HFFc6 (cell line): ENCODE measurements around the gene ZNF568. TPM values are rescaled to one million over a fixed set of nuclear protein-coding genes. Genes with fewer than 3 reads are reported as not detected.

Experiments
- DNase-seq: peaks from one replicate; pipeline ENCODE4 v3.0.0-alpha.2; 2018
- H3K27ac Mint-ChIP-seq: 2 replicates; pipeline ENCODE4 v1.8.0; 2020; ENCODE audit warnings: mild to moderate bottlenecking, mixed read lengths
- H3K27me3 Mint-ChIP-seq: 2 replicates; pipeline ENCODE4 v1.8.0; 2021; ENCODE audit warnings: mild to moderate bottlenecking, moderate library complexity, mixed read lengths; ENCODE audit not compliant: insufficient read depth
- H3K36me3 Mint-ChIP-seq: 2 replicates; pipeline ENCODE4 v1.8.0; 2021; ENCODE audit warnings: low read depth, mixed read lengths
- H3K4me1 Mint-ChIP-seq: 2 replicates; pipeline ENCODE4 v1.8.0; 2020; ENCODE audit warnings: low read depth, mixed read lengths
- H3K4me3 Mint-ChIP-seq: 2 replicates; pipeline ENCODE4 v1.8.0; 2020; ENCODE audit warnings: mild to moderate bottlenecking, moderate library complexity, mixed read lengths
- H3K9me3 Mint-ChIP-seq: 2 replicates; pipeline ENCODE4 v1.8.0; 2020; ENCODE audit warnings: mild to moderate bottlenecking, mixed read lengths
- total RNA-seq, 6 experiments: library from RNA; stranded (reverse); fragmentation: NEBNext Ultra II Directional; extraction: Animal tissue kit (Norgen Biotek cat#: 25700); gene quantifications; 2 replicates in 1 of 6; 3 replicates in 5 of 6; pipeline ENCODE4 v1.2.3, GENCODE V29; 2021
- TF ChIP-seq, protein P1 (sequence below): fragments of 200-600 bp; sonication (generic); IDR thresholded peaks from 2 replicates; pipeline ENCODE4 v1.5.0; 2021; ENCODE audit warnings: antibody characterized with exemption, mild to moderate bottlenecking

Gene ZNF568
- total RNA-seq, 6 experiments from 2014 or later, result 6.6 to 8.4 (median 6.9) TPM

DNA sequence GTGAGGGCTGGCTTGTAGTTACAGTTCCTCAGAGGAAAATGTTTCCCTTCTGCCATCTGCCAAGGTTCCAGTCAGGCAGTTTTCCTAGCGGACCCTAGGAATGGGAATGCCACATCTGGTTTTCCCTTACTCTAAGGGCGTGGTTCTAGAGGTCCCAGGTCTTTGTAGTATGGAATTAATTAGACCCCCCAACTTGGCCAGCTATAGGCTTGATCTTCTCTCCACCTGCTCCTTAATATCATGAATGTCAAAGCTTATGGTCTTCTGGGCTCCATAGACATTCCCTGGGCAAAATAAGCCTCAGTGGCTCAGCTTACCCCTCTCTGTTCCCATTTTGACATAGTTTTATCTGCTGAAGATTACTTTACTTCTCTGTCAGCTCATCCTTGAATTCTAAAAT is 70.0 kb downstream of the ZNF568 start:
- no peaks in the 10 kb centered on the region for H3K4me1 Mint-ChIP-seq
- DNase-seq, result no peak
- H3K27ac Mint-ChIP-seq, result no peak overlapping the region
- TF ChIP-seq, protein P1, sequence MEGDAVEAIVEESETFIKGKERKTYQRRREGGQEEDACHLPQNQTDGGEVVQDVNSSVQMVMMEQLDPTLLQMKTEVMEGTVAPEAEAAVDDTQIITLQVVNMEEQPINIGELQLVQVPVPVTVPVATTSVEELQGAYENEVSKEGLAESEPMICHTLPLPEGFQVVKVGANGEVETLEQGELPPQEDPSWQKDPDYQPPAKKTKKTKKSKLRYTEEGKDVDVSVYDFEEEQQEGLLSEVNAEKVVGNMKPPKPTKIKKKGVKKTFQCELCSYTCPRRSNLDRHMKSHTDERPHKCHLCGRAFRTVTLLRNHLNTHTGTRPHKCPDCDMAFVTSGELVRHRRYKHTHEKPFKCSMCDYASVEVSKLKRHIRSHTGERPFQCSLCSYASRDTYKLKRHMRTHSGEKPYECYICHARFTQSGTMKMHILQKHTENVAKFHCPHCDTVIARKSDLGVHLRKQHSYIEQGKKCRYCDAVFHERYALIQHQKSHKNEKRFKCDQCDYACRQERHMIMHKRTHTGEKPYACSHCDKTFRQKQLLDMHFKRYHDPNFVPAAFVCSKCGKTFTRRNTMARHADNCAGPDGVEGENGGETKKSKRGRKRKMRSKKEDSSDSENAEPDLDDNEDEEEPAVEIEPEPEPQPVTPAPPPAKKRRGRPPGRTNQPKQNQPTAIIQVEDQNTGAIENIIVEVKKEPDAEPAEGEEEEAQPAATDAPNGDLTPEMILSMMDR, result no peak
- no peaks in the 10 kb centered on the region; the same call in 1 of the 2 replicates for H3K27me3 Mint-ChIP-seq
- peaks cover 55% of the 10 kb centered on the region for H3K36me3 Mint-ChIP-seq
- no peak overlapping the region for H3K4me3 Mint-ChIP-seq
- H3K9me3 Mint-ChIP-seq, result peaks cover 57% of the 10 kb centered on the region

DNA sequence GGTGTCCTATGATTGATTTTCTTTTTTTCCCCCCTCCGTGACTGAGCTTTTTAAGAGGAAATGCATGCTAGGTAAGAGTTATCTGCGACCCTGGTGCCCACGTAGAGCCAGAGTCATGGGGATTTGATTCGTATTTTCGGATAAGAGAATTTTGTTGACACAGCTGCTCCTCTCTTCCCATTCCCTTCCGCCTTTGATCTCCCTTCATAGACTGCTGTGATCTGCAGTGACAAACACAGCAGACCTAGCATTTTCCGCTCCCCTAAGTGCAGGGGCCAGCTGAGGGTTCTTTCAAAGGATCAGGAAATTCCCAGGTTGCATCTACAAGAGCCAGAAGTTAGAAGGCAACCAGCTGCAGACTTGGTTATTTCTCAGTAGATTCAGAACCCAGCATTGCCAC is 70.5 kb downstream of the ZNF568 start:
- Mint-ChIP-seq H3K36me3 (peaks cover 58% of the 10 kb centered on the region), H3K9me3 (peaks cover 62% of the 10 kb centered on the region), H3K27me3 (no peaks in the 10 kb centered on the region; the same call in 1 of the 2 replicates)

DNA sequence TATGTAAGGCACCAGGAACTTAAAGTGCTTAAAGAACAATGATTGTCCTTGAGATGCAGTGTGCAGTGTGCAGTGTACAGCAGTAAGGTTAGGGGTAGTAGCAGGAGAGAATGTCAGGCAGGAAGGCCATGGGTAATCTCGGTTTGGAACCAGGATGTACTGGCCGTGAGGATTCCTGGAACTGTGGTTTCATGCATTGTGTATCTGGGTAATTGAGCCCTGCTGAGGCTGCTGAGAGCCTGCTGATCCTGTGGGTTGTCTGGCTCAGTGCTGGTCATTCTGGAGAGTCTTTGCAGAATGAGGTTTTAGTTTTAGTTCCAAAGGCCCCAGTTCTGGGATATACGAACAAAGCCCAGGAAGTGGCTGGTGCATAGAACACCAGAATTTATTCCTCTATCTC is 71.0 kb downstream of the ZNF568 start:
- TF ChIP-seq, protein P1, result no peak
- no peak overlapping the region for H3K27ac Mint-ChIP-seq
- peaks cover 58% of the 10 kb centered on the region for H3K36me3 Mint-ChIP-seq
- peaks cover 63% of the 10 kb centered on the region for H3K9me3 Mint-ChIP-seq
- no peaks in the 10 kb centered on the region; the same call in 1 of the 2 replicates for H3K27me3 Mint-ChIP-seq
- no peaks in the 10 kb centered on the region for H3K4me1 Mint-ChIP-seq
- no peak for DNase-seq
- no peak overlapping the region for H3K4me3 Mint-ChIP-seq

More for the DNA sequence above, 70.5 kb downstream of the ZNF568 start:
- no peak for DNase-seq
- Mint-ChIP-seq H3K4me1 (no peaks in the 10 kb centered on the region), H3K27ac (no peak overlapping the region), H3K4me3 (no peak overlapping the region)
- TF ChIP-seq, protein P1, result no peak

DNA sequence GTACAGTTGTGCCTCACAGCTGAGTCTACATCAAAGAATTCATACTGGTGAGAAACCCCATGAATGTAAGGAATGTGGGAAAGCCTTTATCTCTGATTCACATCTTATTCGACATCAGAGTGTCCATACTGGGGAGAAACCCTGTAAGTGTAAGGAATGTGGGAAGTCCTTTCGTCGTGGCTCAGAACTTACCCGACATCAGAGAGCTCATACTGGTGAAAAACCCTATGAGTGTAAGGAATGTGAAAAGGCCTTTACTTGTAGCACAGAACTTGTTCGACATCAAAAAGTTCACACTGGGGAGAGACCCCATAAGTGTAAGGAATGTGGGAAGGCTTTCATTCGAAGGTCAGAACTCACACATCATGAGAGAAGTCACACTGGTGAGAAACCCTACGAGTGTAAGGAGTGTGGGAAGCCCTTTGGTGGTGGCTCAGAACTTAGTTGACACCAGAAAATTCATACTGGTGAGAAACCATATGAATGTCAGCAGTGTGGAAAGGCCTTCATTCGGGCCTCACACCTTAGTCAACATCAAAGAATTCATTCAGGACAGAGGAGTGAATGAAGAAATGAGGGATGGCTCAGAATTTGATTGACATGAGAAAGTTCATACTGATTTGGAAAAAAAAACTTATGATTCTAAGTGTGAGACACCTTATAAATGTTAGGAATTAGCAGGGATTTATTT is 81.2 kb downstream of the ZNF568 start:
- no peak for DNase-seq
- Mint-ChIP-seq H3K9me3 (peaks cover 63% of the 10 kb centered on the region), H3K4me3 (no peak overlapping the region), H3K27me3 (no peaks in the 10 kb centered on the region), H3K27ac (no peak overlapping the region), H3K36me3 (peaks cover 61% of the 10 kb centered on the region), H3K4me1 (no peaks in the 10 kb centered on the region)
- TF ChIP-seq, protein P1, result no peak

DNA sequence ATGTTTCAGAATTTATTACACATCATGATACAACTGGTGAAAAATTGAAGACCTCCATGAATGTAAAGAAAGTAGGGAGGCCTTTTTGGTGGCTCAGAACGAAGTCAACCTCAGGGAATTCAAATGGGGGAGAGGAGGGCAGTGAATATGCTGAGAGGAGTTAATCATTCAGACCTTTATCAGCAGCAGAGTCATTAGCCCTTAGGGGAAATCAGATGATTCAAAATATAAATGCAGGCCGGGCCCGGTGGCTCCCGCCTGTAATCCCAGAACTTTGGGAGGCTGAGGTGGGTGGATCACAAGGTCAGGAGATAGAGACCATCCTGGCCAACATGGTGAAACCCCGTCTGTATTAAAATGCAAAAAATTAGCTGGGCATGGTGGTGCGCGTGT is 81.7 kb downstream of the ZNF568 start:
- H3K4me3 Mint-ChIP-seq, result no peak overlapping the region
- H3K36me3 Mint-ChIP-seq, result peaks cover 55% of the 10 kb centered on the region
- H3K9me3 Mint-ChIP-seq, result peaks cover 59% of the 10 kb centered on the region
- H3K27ac Mint-ChIP-seq, result no peak overlapping the region
- DNase-seq, result no peak
- H3K27me3 Mint-ChIP-seq, result no peaks in the 10 kb centered on the region
- no peaks in the 10 kb centered on the region for H3K4me1 Mint-ChIP-seq
- TF ChIP-seq, protein P1, result no peak
